Measurements from ENCODE around the gene CLDN10. TPM values are rescaled to one million over a fixed set of nuclear protein-coding genes. Genes with fewer than 3 reads are reported as not detected.

The CLDN10 gene
- total RNA-seq, 2 donors from 2014 or later = 72.8 to 228 TPM

DNA sequence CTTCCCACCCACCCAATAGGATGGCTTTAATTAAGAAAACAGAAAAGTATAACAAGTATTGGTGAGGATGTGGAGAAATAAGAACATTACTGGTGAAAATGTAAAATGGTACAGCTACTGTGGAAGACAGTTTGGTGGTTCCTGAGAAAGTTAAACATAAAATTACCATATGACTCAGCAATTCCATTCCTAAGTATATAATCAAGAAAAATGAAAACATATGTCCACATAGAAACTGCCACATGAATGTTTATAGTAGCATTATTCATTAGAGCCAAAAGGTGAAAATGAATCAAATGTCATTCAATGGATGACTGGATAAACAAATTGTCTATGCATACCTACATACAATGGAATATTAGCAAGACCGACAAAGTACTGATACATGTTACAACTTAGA is 75.1 kb downstream of the CLDN10 start:
- no peak overlapping the region for H3K27ac ChIP-seq
- DNase-seq (no peak), ATAC-seq (no peak)
- no peaks in the 10 kb centered on the region for H3K27me3 ChIP-seq
- H3K4me1 ChIP-seq = no peaks in the 10 kb centered on the region
- H3K9me3 ChIP-seq = no peaks in the 10 kb centered on the region
- TF ChIP-seq, protein P1, sequence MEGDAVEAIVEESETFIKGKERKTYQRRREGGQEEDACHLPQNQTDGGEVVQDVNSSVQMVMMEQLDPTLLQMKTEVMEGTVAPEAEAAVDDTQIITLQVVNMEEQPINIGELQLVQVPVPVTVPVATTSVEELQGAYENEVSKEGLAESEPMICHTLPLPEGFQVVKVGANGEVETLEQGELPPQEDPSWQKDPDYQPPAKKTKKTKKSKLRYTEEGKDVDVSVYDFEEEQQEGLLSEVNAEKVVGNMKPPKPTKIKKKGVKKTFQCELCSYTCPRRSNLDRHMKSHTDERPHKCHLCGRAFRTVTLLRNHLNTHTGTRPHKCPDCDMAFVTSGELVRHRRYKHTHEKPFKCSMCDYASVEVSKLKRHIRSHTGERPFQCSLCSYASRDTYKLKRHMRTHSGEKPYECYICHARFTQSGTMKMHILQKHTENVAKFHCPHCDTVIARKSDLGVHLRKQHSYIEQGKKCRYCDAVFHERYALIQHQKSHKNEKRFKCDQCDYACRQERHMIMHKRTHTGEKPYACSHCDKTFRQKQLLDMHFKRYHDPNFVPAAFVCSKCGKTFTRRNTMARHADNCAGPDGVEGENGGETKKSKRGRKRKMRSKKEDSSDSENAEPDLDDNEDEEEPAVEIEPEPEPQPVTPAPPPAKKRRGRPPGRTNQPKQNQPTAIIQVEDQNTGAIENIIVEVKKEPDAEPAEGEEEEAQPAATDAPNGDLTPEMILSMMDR (IDR thresholded peaks at IDR 0.05) = no peak
- TF ChIP-seq POLR2A (IDR thresholded peaks at IDR 0.05) = no peak
- H3K4me3 ChIP-seq = no peak overlapping the region
- 90 to 91% methylated on average over 1 of the region's 1 CpG for WGBS, 2 donors
- intact Hi-C loops (cut with DNase I) = loop anchor here (10.0 kb wide), 1 partner anchor 207 kb away; no protein-coding TSS in a partner anchor
- H3K36me3 ChIP-seq (replicated peaks in 1 of 2; ENCODE audit: insufficient read depth in 1 of 2, low read depth in 2 of 2) = peaks cover 0 to 2% of the 10 kb centered on the region in 2 donors

DNA sequence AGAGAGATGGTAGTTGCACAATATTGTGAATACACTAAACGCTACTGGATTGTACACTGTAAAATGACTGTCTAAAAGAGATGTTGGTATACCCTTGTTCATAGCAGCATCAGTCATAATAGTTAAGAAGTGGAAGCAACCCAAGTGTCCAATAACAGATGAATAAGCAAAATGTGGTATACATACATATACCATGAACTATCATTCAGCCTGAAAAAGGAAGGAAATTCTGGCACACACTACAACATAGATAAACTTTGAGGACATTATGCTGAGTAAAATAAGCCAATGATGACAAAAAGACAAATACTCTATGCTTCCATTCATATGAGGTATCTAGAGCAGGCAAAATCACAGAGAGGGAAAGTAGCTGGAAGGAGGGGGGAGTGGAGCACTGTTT is 76.0 kb downstream of the CLDN10 start:
- H3K27ac ChIP-seq = no peak overlapping the region
- no peaks in the 10 kb centered on the region for H3K4me1 ChIP-seq
- ATAC-seq (no peak), DNase-seq (no peak)
- WGBS, 2 donors = 86 to 94% methylated on average over 1 of the region's 1 CpG
- peaks cover 0 to 2% of the 10 kb centered on the region in 2 donors for H3K36me3 ChIP-seq (replicated peaks in 1 of 2; ENCODE audit: insufficient read depth in 1 of 2, low read depth in 2 of 2)
- intact Hi-C loops (cut with DNase I) = loop anchor here (10.0 kb wide), 1 partner anchor 206 kb away; no protein-coding TSS in a partner anchor
- H3K4me3 ChIP-seq = no peak overlapping the region
- H3K9me3 ChIP-seq = no peaks in the 10 kb centered on the region
- no peak for TF ChIP-seq POLR2A (IDR thresholded peaks at IDR 0.05)
- TF ChIP-seq, protein P1 (IDR thresholded peaks at IDR 0.05) = no peak
- H3K27me3 ChIP-seq = no peaks in the 10 kb centered on the region

DNA sequence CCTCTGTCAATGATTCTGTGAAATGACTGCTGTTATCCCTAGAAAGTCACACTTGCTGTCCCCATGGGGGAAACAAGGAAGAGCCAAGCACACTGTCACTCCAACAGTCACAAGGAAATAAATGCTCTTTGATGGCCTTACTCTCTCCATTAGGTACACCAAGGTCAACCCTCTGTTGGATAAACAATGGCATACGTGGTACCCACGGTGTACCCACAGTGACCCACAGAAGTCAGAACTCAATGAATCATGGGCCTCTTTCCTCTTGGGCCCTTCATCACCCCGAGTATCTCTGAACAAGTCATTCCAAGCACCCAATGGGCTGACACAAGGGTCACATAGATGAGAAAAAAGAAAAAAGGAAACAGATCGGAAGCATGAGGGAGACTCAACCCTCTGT is 76.6 kb downstream of the CLDN10 start:
- WGBS, 2 donors = 47 to 63% methylated on average over 4 of the region's 4 CpGs
- ATAC-seq = no peak
- H3K4me3 ChIP-seq = no peak overlapping the region

More for the DNA sequence above, 76.6 kb downstream of the CLDN10 start:
- intact Hi-C loops (cut with DNase I) = loop anchor here (10.0 kb wide), 1 partner anchor 206 kb away; no protein-coding TSS in a partner anchor
- H3K4me1 ChIP-seq = no peaks in the 10 kb centered on the region
- no peaks in the 10 kb centered on the region for H3K9me3 ChIP-seq
- H3K36me3 ChIP-seq (replicated peaks in 1 of 2; ENCODE audit: insufficient read depth in 1 of 2, low read depth in 2 of 2) = peaks cover 0 to 2% of the 10 kb centered on the region in 2 donors
- TF ChIP-seq POLR2A (IDR thresholded peaks at IDR 0.05) = no peak
- TF ChIP-seq, protein P1 (IDR thresholded peaks at IDR 0.05) = no peak
- H3K27me3 ChIP-seq = no peaks in the 10 kb centered on the region
- no peak for DNase-seq
- H3K27ac ChIP-seq = no peak overlapping the region

Other genes with a start within 250 kb of the CLDN10 start
- 10 to 100 TPM; 17.5 to 42.0 TPM for gene DZIP1, start 92.0 kb downstream of the CLDN10 start, total RNA-seq
- gene DNAJC3, start 124.4 kb downstream of the CLDN10 start, total RNA-seq = 10 to 100 TPM; 40.2 to 52.1 TPM